ENCODE measurements around the gene ALG1.
A peak's percentile ranks its signal among the peaks of the same experiment; 100 is the strongest.
"Not testable (repeated sequence)": the region's sequence is repeated elsewhere in the genome, so short reads cannot be mapped to it uniquely, and the experiment has no call there.

ALG1 gene

DNA sequence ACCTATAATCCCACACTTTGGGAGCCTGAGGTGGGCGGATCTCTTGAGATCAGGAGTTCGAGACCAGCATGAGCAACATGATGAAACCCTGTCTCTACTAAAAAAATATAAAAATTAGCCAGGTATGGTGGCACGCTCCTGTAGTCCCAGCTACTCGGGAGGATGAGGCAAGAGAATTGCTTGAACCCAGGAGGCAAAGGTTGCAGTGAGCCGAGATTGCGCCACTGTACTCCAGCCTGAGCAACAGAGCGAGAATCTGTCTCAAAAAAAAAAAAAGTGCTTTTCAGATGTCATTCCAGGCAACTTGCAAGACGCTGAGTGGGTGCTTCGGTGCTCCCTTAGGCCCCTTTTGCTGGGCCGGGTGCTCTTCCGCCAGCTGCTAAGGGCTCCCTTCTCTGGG lies 27.1 kb upstream of the ALG1 start:
- DNase-seq (ENCODE audit: low spot score): not testable (repeated sequence)

DNA sequence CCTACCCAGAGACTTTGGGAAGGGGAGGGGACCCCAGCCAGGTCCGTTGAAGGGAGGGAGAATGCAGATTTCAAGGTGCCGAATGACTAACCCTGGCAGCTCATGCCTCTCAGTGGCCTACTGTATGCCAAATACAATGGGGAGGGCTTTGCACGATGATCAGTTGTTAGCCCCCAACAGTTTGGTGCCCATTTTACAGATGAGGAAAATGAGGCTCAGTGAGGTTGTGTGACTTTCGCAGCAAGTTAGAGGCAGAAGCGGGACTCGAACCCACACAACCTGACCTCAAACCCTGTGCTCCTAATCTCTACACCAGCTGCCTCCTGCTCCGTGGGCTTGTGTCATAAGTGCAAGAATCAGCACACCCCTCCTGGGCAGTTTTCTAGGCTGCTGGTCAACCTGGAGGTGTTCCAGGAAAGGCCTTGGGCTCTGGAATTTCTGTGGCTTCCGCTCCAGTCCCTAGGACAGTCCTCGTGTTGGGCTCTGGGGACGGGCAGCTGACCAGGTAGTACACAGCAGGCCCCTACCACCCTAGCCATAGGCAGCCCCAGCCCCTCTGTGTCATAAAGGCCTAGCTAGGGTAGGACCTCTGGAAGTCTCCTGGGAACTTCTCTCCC lies 26.0 kb upstream of the ALG1 start:
- no peak for DNase-seq (ENCODE audit: low spot score)

DNA sequence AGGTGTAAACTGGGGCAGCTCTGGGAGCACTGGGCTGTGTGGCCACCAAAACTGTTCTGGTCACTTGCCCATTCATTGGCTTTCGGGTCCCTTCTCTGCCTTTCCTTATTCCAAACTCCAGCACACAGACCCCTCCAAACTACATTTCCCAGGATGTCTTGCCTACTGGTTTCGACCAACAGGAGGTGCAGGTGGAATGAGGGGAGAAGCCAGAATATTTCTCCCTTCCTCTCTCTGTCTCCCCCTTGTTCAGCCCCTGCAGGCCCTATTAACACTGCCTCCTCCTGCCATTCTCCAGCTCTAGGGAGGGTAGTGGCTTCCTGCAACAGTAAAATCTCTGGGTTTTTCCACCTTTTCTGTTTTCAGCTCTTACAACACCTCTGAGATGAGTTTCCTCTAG lies 24.7 kb upstream of the ALG1 start:
- DNase-seq (ENCODE audit: low spot score): no peak

DNA sequence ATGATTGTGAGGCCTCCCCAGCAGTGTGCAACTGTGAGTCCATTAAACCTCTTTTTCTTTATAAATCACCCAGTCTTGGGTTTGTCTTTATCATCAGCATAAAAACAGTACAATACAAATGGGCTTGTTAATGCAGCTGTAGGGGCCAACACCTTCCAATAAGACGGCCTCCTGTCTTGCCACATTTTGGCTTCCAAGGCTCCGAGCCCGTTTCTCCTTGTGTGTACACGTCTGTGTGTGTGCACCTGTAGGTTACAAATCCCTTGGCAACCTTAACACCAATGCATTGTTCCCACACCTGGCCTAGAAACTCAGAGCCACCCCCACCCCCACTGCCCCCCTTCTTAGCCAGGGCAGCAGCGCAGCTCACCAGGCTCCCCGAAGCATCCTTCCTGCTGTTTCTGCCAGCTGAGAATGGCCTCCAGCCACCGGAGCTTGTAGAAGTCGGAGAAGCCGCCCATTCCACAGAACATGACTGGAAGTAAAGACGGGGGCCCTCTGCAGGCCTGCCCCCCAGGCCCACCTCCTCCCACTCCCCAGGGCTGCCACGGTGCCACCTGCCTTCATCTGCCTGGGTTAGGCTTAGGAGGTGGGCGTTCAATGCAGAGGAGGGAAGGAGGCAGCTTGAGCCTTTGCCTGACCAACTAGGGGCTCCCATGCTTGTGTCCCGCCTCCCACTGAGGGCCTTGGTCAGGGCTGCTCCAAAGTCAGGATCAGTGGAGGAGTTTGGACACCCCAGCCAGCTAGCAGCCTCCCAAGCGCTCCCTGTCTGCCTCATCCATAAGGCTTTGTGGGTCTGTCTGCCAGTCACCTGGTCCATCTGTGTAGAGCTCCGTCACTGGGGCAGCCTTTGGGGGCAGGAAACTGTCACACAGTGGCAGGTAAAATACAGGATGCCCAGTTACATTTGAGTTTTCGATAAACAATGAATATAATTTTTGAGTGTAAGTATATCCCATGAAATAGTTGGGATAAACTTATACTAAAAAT lies 16.5 kb upstream of the ALG1 start:
- no peak for DNase-seq (ENCODE audit: low spot score)

DNA sequence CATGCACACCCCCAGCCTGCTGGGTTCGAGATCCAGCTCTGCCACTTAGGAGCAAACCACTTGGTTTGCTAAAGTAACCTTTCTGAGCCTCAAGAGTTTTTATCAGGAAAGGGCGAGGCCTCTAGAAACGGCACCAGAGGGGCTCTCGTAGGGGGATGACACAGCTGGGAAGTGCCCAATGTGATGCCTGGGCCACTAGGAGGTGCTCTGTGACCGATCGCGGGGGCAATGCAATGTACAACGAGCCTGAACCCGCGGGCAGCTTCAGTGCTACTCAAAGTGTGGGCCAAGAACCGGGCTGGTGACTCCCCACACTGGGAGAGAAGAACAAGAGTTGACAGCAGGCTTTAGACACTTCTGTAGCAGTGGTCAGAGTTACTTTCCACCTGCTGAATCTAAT lies 15.3 kb upstream of the ALG1 start:
- peak; percentile 57 for DNase-seq (ENCODE audit: low spot score)

DNA sequence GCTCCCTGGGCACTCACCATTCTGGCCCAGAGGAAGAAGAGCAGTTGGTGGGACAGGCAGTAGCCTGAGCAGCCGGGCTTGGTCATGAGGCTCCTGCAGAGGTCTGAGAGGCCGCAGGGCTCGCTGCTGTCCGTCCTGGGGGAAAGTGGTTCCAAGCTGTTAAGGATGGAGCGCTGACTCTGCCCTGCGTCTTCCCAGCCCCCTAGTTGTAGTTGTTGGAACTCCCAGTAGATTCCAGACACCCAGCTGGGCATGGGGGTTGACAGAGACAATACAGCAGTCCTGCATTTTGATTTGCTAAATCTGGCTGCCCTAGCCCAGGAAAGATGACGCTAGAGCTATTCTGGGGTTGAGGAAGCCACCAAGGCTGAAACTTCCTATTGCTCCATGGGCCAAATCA lies 13.2 kb upstream of the ALG1 start:
- DNase-seq (ENCODE audit: low spot score): no peak

DNA sequence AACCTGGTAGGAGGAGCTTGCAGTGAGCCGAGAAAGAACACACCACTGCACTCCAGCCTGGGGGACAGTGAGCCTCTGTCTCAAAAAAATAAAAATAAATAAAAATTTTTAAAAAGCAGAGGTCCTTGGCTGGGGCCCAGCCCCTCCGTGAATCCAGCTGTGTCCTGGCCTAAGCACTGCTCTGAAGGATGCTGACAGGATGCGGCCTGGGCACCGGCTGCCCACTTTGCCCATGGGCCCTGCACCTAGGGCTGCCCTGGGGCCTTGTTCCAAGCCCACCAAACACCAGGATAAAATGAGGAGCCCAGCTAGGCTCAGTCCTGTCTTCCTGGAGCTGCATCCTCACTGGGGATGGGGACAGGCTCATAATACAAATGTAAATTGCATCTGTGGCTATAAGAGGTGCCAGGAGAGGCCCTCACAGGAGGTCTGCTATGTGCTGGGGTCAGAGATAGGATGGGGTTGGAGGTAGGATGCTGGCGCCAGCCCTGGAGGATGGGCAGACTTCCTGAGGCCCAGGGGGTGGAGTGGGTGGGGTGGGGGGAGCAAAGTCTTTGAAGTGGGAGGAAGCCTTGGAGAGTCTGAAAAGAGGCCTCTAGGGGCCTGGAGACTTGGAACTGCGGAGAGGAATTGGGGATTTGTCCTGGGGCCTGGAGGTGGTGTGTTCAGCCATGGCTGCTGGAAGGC lies 12.1 kb upstream of the ALG1 start:
- DNase-seq (ENCODE audit: low spot score): no peak

DNA sequence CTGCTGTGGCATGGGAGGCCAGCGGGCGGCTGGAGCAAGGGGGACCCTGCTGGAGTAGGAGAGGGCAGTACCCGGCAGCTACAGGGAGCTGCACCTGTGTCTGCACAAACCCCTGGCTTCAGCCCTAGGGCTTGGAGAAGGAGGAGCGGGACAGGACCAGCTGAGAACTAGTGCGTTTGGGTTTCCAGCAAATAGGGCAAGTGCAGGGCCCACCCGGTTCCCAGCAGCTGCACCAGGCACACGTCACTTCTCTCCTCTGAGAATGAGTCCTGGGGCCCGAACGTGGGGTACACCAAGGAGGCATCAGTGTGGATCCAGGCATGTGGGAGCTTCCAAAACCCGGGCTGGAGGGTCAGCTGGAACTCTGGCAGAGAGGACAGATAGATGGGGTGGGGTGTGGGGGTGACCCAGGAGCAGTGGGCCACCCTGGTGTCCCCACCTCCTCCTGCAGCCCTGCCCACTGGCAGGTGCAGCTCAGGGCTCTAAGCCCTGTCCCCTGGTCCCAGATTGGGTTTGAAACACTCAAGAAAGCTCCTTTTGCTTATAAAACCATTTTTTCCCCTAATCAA lies 11.5 kb upstream of the ALG1 start:
- DNase-seq (ENCODE audit: low spot score): no peak

DNA sequence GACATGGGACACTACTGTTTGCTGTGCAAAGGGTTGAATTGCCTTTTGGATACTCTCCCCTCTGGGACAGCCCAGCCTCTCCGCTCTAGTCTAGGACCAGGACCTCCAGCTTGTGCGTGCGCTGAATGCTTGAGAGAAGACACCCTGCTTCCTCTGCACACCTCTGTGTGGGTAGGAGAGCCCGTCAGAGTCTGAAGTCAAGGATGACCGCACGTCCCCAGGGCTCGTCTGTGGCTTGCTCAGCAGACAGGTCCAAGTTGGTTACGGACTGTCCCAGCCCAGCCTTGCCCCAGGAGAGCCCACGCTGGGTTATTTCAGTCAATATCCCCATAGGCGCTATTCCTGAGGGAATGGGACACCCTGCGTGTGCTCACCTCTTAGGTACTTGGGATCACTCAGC lies 9.6 kb upstream of the ALG1 start:
- DNase-seq (ENCODE audit: low spot score): no peak

DNA sequence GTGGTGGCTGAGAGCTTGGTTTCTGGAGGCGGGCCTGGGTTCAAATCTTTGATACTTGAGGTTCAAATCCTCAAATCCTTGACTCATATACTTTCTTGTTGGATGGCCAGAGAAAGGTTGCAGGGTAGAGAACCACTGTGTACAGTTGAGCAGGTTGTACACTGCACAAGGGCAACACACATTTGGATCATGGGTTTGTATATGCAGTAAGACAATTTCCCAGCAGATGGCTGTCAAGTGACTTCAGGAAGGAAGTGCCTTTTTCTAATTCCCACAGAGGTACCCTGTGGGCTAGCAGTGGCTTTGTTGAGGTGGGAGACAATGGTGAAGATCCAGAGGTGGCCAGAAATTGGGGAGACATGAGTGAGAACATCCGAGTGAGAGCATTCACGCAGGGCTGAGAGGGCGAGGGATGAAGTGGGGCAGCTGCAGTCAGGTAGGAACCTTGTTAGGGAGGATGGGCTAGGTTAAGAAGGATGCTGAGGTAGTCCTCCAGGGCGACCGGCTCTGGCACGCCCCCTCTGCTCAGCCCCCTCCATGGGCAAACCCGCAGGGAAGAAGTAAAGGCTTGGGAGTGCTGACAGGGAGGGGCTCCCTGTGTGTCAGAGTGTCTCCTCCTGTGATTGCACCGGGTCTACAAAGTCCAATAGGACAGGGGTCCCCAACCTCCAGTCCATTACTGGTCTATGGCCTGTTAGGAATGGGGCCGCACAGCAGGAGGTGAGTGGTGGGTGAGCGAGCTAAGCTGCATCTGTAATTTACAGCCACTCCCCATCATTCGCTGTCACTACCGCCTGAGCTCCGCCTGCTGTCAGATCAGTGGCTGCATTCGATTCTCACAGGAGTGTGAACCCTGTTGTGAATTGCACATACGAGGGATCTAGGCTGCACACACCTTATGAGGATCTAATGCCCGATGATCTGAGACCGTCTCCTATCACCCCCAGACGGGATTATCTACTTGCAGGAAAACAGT lies 8.6 kb upstream of the ALG1 start:
- DNase-seq (ENCODE audit: low spot score): no peak

DNA sequence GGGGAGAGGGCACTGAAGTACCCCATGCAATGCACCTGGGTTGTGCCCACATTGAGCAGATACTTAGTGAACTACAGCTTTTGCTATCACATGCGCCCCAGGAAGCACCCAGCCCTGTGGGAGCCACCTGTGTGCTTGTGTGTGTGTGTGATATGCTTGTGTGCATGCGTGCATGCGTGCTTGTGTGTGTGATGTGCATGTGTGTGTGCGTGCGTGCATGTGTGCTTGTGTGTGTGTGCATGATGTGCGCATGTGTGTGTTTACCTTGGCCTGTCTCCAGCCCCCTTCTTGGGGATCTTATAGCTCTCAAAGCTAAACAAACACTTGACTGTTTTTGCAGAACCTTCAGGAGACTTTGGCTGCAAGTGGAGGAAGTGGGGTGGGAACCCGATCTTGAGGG lies 6.7 kb upstream of the ALG1 start:
- no peak for DNase-seq (ENCODE audit: low spot score)

DNA sequence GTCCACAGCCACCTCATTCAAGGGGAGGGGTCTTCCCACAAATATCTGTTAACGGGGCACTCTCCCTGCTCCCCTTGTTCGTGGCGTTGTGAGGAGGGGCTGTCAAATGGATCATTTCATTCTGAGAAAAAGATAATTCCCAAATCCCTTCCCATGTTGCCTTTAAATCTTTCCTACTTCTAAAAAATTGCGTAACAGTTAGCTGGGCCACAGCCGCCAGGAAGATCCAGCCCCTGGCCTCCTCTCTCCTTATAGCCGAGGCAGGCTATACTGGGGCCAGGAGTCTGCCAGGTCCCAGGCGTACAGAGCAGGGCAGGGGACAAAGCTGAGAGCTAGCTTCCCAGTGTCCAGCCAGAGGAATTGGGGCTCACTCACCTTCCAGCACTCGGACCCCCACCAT lies 6.3 kb upstream of the ALG1 start:
- no peak for DNase-seq (ENCODE audit: low spot score)

DNA sequence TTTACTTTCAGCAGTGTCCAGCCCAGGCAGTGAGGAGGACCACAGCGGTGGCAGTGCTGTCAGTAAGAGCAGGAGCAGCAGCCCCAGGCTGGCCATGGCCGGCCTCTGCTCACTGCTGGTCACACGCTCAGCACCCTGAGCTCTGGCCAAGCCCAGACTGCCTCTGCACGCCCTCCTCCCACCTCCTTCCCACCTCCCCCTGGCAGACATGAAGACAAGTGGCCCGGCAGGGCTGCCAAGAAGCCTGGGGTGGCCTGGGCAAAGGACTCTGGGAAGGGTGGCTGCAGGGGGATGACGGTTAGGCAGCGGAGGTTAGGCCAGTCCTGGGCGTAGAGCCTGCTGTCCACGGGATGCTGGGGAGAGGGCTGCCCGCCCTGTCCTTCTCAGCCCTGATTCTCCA lies 5.8 kb upstream of the ALG1 start, which contains the start of gene C16orf89:
C16orf89 (minus strand) TSS at position 144 of the 400 bp plus-strand sequence; CDS start at position 96, 48 bp downstream.
- DNase-seq (ENCODE audit: low spot score): no peak

DNA sequence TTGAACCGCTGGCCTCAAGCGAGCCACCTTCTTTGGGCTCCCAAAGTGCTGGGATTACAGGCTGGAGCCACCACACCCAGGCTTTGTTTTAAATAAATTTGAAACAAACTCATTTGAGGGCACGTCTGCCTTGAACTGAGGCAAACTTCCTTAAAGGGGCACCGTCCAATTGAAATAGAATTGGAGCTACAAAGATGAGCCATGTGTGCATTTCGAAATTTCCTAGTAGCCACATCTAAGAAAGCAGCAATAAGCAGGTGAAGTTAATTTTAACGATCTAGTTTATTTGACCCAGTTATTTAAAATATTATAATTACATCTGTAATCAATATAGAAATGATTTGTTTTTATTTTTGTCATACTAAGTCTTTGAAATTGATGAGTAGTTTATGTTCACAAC lies 5.1 kb upstream of the ALG1 start:
- no peak for DNase-seq (ENCODE audit: low spot score)

DNA sequence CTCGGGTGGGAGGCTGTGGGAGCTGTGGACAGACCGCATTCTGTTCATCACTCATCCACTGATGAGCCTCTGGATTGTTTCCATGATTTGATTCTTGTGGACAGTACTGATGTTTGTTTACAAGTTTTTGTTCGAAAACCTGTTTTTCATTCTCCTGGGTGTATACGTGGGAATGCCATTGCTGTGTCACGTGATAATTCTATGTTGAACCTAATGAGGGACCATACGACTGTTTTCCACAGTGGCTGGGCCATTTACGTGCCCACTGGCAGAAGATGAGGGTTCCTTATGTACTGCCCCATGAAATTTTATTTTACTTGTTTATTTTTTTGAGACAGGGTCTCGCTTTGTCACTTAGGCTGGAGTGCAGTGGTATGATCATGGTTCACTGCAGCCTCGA lies 2.6 kb upstream of the ALG1 start:
- no peak for DNase-seq (ENCODE audit: low spot score)

DNA sequence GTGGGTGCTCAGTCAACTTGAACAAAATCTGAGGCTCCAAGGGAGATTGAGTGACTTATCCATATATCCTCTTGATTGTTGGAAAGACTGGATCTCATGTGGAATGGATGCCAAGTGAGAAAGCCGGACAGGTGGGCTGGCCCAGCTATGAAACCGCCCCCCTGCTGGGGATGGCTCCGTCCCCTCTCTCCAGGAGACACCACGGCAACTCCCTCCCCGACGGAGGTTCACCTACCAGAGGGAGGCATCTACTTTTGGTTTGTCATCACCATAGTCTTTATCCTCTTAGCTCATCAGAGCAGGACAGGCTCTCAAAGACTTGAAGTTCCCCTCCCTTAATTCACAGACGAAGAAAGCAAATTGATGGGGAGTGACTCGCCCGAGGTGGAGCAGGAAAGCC lies 1.8 kb upstream of the ALG1 start:
- DNase-seq (ENCODE audit: low spot score): no peak

DNA sequence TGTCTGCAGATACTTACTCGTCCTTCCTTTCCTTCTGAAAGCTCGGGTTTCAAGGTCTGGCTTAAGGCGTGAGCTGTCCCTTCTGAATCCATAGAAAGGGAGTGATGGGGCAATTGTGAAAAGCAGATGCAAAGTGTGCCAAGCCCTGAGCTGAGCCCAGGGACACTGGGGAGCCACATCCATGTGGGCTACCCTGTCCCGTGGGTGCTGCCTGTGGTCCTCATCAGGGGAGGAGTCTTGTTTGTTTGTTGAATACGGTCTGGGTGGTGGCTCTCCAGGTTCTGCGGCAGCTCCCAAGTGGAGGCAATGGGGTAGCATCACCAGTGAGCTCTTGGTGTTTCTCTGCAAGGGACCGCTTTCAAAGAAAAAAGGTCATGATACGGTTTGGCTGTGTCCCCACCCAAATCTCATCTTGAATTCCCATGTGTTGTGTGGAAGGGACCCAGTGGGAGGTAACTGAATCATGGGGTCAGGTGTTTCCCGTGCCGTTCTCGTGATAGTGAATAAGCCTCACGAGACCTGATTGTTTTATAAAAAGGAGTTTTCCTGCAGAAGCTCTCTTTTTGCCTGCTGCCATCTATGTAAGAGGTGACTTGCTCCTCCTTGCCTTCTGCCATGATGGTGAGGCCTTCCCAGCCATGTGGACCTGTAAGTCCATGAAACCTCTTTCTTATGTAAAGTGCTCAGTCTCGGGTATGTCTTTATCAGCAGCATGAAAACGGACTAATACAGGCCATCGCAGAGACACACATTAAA lies 1.0 kb upstream of the ALG1 start:
- DNase-seq (ENCODE audit: low spot score): no peak

DNA sequence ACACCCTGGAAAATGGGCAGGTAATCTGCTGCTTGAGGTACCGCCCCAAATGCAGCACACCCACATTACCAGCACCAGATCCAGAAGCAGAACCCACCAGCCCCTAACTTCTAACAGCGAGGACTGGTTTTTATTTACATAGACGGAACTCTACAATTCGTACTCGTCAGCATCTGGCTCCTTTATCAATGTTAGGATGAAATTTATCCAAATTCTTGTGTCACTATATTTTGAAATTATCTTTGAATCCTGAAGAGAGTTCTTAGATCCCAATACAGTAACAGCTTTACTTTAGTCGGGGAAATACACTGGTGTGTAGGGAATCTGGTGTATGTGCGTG lies 332 bp upstream of the ALG1 start:
- no peak for DNase-seq (ENCODE audit: low spot score)

DNA sequence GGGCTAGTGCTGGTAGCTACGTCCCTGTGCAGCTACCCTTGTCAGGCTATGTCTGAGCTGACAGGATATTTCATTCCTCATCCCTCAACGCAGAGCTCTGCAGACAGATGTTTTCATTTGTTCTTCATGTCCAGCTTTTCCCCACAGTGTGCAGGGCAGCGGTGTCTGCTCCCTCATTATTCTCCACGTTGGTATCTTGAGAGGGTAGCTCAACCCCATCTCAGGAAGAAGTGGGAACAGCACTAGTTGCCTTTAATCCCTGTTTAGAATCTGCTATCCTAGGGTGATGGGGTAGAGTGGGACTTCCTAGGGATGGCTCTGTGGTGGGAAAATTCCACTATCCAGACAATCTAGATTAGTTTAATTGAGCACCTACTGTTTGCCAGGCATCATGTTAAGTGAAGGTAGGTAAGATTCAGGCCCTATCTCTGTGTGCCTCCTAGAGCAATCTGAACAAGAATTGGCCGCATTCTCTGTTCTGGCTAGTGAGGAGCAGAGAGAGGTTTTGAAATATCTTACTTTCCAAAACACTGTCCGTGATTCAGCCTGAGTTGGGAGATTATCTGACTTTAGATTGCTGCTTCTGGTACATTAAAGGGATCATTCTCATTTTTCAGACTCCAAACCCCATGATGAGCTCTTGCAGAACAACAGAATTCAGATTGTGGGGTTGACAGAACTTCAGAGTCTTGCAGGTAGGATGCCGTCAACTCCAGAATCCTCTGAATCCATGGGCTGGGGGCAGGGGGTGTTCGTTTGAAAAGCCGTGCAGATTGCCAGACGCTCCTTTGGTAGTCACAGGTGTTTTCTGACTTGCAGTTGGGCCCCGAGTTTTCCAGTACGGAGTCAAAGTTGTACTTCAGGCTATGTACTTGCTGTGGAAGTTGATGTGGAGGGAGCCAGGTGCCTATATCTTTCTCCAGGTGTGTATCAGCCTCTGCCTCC lies 963 bp downstream of the ALG1 start:
- no peak for DNase-seq (ENCODE audit: low spot score)

DNA sequence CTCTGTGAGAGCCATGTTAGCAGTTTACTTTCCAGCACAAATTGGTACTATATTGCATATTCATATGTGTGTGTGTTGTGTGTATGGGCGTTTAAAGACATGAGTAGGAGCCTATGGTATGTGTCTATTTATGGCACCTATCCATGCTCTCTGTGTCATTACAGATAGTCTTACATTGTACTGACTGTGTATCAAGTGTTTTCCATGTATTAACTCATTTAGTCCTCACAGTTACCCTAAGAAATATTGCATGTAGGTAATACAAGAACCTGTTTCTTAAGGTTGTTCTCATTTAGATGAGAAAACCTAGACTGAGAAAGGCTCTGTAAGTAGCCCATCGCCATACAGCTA lies 1.6 kb downstream of the ALG1 start:
- DNase-seq (ENCODE audit: low spot score): no peak
